WTC11 (cell line): ENCODE results near the gene TSC22D3. TPM values are rescaled to one million over a fixed set of nuclear protein-coding genes. Genes with fewer than 3 reads are reported as not detected.

Experiments used
- ATAC-seq: fragments of 200-7000 bp; cut with Tn5 transposase; 2 replicates; pipeline ENCODE4 v1.10.0; 2021; ENCODE audit warnings: mild to moderate bottlenecking, moderate library complexity
- CTCF ChIA-PET: fragments of 300-600 bp; sonication (Branson Sonifier 250); formaldehyde crosslinking; loops from one replicate; lab custom pipeline; 2021; ENCODE audit warnings: antibody characterized with exemption; lab: Charles Lee
- POLR2A ChIA-PET: fragments of 350-600 bp; sonication (Branson Sonifier 250); formaldehyde crosslinking; loops from one replicate; lab custom pipeline; 2021; ENCODE audit warnings: antibody characterized with exemption; lab: Charles Lee
- DNase-seq: peaks from one replicate; pipeline ENCODE4 v3.0.0; 2021; ENCODE audit warnings: low spot score
- H3K27ac Mint-ChIP-seq: 2 replicates; pipeline ENCODE4 v1.8.0; 2021; ENCODE audit warnings: mixed read lengths
- H3K27me3 Mint-ChIP-seq: 2 replicates; pipeline ENCODE4 v1.8.0; 2021; ENCODE audit warnings: low read depth, mild to moderate bottlenecking, moderate library complexity, mixed read lengths
- H3K36me3 Mint-ChIP-seq: 2 replicates; pipeline ENCODE4 v1.8.0; 2021; ENCODE audit warnings: mixed read lengths
- H3K4me1 Mint-ChIP-seq: 2 replicates; pipeline ENCODE4 v1.8.0; 2022; ENCODE audit warnings: mixed read lengths
- H3K4me3 Mint-ChIP-seq: 2 replicates; pipeline ENCODE4 v1.8.0; 2021; ENCODE audit warnings: mild to moderate bottlenecking, moderate library complexity, mixed read lengths
- H3K9me3 Mint-ChIP-seq: 2 replicates; pipeline ENCODE4 v1.8.0; 2021; ENCODE audit warnings: mixed read lengths
- CBFB ChIP-seq: sonication (generic); formaldehyde crosslinking; IDR thresholded peaks from 2 replicates; pipeline ENCODE4 v1.8.1; 2022; ENCODE audit warnings: mild to moderate bottlenecking, low read depth, missing genetic modification reagents
- CTCF ChIP-seq: fragments of 200-600 bp; IDR thresholded peaks from 2 replicates; pipeline ENCODE4 v1.8.0; 2022; ENCODE audit warnings: antibody characterized with exemption
- ERG ChIP-seq: fragments of 250-450 bp; sonication (Bioruptor Pico); IDR thresholded peaks from 2 replicates; pipeline ENCODE4 v1.8.0; 2021; ENCODE audit warnings: mild to moderate bottlenecking
- ESRRA ChIP-seq: sonication (generic); formaldehyde crosslinking; IDR thresholded peaks from 2 replicates; pipeline ENCODE4 v1.8.1; 2022; ENCODE audit warnings: mild to moderate bottlenecking, missing genetic modification reagents, borderline replicate concordance
- FOXJ3 ChIP-seq: sonication (generic); formaldehyde crosslinking; IDR thresholded peaks from 2 replicates; pipeline ENCODE4 v1.9.0; 2021; ENCODE audit warnings: missing genetic modification reagents, mild to moderate bottlenecking, borderline replicate concordance
- FOXP4 ChIP-seq: sonication (generic); formaldehyde crosslinking; IDR thresholded peaks from 2 replicates; pipeline ENCODE4 v1.8.0; 2022; ENCODE audit warnings: mild to moderate bottlenecking, missing genetic modification reagents
- HMGXB4 ChIP-seq: sonication (generic); formaldehyde crosslinking; IDR thresholded peaks from 2 replicates; pipeline ENCODE4 v1.8.1; 2023; ENCODE audit warnings: mild to moderate bottlenecking, moderate library complexity, missing genetic modification reagents
- IRF2 ChIP-seq: sonication (generic); formaldehyde crosslinking; IDR thresholded peaks from 2 replicates; pipeline ENCODE4 v1.8.0; 2022; ENCODE audit warnings: low read depth, missing genetic modification reagents, borderline replicate concordance
- JAZF1 ChIP-seq: fragments of 250-450 bp; sonication (Bioruptor Pico); IDR thresholded peaks from 2 replicates; pipeline ENCODE4 v1.9.0; 2021; ENCODE audit warnings: moderate library complexity, mild to moderate bottlenecking, inconsistent platforms
- NFE2L1 ChIP-seq: sonication (generic); formaldehyde crosslinking; IDR thresholded peaks from 2 replicates; pipeline ENCODE4 v1.8.1; 2023; ENCODE audit warnings: missing genetic modification reagents
- PREB ChIP-seq: sonication (generic); formaldehyde crosslinking; IDR thresholded peaks from 2 replicates; pipeline ENCODE4 v1.8.1; 2022; ENCODE audit warnings: mild to moderate bottlenecking, missing genetic modification reagents, moderate library complexity, borderline replicate concordance
- USF2 ChIP-seq: sonication (generic); formaldehyde crosslinking; IDR thresholded peaks from 2 replicates; pipeline ENCODE4 v1.8.1; 2023; ENCODE audit warnings: mild to moderate bottlenecking, missing genetic modification reagents, moderate library complexity
- ZBTB43 ChIP-seq: sonication (generic); formaldehyde crosslinking; IDR thresholded peaks from 2 replicates; pipeline ENCODE4 v1.8.1; 2023; ENCODE audit warnings: mild to moderate bottlenecking, missing genetic modification reagents
- ZMAT4 ChIP-seq: fragments of 250-450 bp; sonication (Bioruptor Pico); IDR thresholded peaks from 2 replicates; pipeline ENCODE4 v1.9.0; 2021; ENCODE audit warnings: mild to moderate bottlenecking
- ZNF512 ChIP-seq: sonication (generic); formaldehyde crosslinking; IDR thresholded peaks from 2 replicates; pipeline ENCODE4 v1.8.1; 2022; ENCODE audit warnings: missing genetic modification reagents, borderline replicate concordance
- total RNA-seq: library from RNA; stranded (reverse); gene quantifications from 3 replicates; pipeline ENCODE4 v1.2.3, GENCODE V29; 2021

The TSC22D3 gene
- total RNA-seq, 1 experiment from 2014 or later = 15.7 TPM

- no peak overlapping the region for H3K4me3 Mint-ChIP-seq
- no peaks in the 10 kb centered on the region for H3K9me3 Mint-ChIP-seq
- no peaks in the 10 kb centered on the region for H3K36me3 Mint-ChIP-seq
- peaks cover 28% of the 10 kb centered on the region for H3K4me1 Mint-ChIP-seq
- ChIA-PET CTCF (no interaction called here), POLR2A (no interaction called here)
- no peaks in the 10 kb centered on the region for H3K27me3 Mint-ChIP-seq
- DNase-seq (no peak), ATAC-seq (no peak)
- TF ChIP-seq USF2 (CRISPR knock-in tag) (no peak), ZBTB43 (CRISPR knock-in tag) (no peak), ZNF512 (CRISPR knock-in tag) (no peak), IRF2 (CRISPR knock-in tag) (no peak), ESRRA (CRISPR knock-in tag) (no peak), FOXP4 (CRISPR knock-in tag) (no peak), FOXJ3 (CRISPR knock-in tag) (no peak), HMGXB4 (CRISPR knock-in tag) (no peak), JAZF1 (CRISPR knock-in tag) (no peak), CTCF (no peak), PREB (CRISPR knock-in tag) (no peak), NFE2L1 (CRISPR knock-in tag) (no peak), ERG (CRISPR knock-in tag) (no peak), CBFB (CRISPR knock-in tag) (no peak), ZMAT4 (CRISPR knock-in tag) (no peak)
- no peak overlapping the region for H3K27ac Mint-ChIP-seq
Measured at GRCh38 chrX:107724653-107725052, 50.9 kb downstream of the TSC22D3 start.
